Keratinocyte (primary cell): ENCODE measurements around the gene LRIG1. TPM values are rescaled to one million over a fixed set of nuclear protein-coding genes. Genes with fewer than 3 reads are reported as not detected.
A peak's percentile ranks its signal among the peaks of the same experiment; 100 is the strongest.

Experiments
- DNase-seq: peaks from one replicate; pipeline ENCODE4 v3.0.0-alpha.2; 2011; ENCODE audit warnings: low read depth, missing footprints, low spot score
- FAIRE-seq: peaks from 2 replicates; lab custom pipeline; 2011; peaks lifted over from hg19 to GRCh38; lab: Jason Lieb, UNC
- H2AFZ ChIP-seq: 2 replicates; pipeline ENCODE4 v1.6.0; 2012; ENCODE audit warnings: low read length, control low read depth, inconsistent platforms; ENCODE audit not compliant: control insufficient read depth
- H3K27ac ChIP-seq: 2 replicates; pipeline ENCODE4 v1.5.1; 2011; ENCODE audit warnings: low read length; ENCODE audit not compliant: control insufficient read depth, insufficient read depth
- H3K27me3 ChIP-seq: 3 replicates; pipeline ENCODE4 v1.6.0; 2011; ENCODE audit warnings: low read length; ENCODE audit not compliant: control insufficient read depth, insufficient read depth; ENCODE audit errors: extremely low read depth
- H3K36me3 ChIP-seq, 2 experiments: 2 replicates in 1 of 2; 3 replicates in 1 of 2; pipeline ENCODE4 v1.5.1; 2011; ENCODE audit warnings: low read length in 2 of 2, mild to moderate bottlenecking in 1 of 2; ENCODE audit not compliant: control insufficient read depth in 2 of 2, insufficient read depth in 2 of 2; ENCODE audit errors: extremely low read depth in 1 of 2
- H3K4me1 ChIP-seq: 3 replicates; pipeline ENCODE4 v1.5.1; 2011; ENCODE audit warnings: low read length; ENCODE audit not compliant: control insufficient read depth, insufficient read depth; ENCODE audit errors: extremely low read depth
- H3K4me2 ChIP-seq: 3 replicates; pipeline ENCODE4 v1.6.0; 2011; ENCODE audit warnings: low read depth, low read length; ENCODE audit not compliant: control insufficient read depth, insufficient read depth; ENCODE audit errors: extremely low read depth
- H3K4me3 ChIP-seq, 3 experiments: fragments of 200-600 bp in 1 of 3; sonication (generic) in 1 of 3; 2 replicates in 2 of 3; 3 replicates in 1 of 3; pipeline ENCODE4 v1.5.1; 2011 to 2016; ENCODE audit warnings: low read length in 3 of 3, mild to moderate bottlenecking in 3 of 3, control low read depth in 2 of 3, inconsistent platforms in 1 of 3, low read depth in 1 of 3, mixed read lengths in 1 of 3, mixed run types in 1 of 3, moderate library complexity in 1 of 3; ENCODE audit not compliant: control insufficient read depth in 2 of 3, insufficient read depth in 2 of 3; ENCODE audit errors: extremely low read depth in 1 of 3
- H3K79me2 ChIP-seq: 2 replicates; pipeline ENCODE4 v1.6.0; 2012; ENCODE audit warnings: low read length; ENCODE audit not compliant: control insufficient read depth, insufficient read depth
- H3K9ac ChIP-seq: 3 replicates; pipeline ENCODE4 v1.6.0; 2011; ENCODE audit warnings: low read length; ENCODE audit not compliant: control insufficient read depth, insufficient read depth; ENCODE audit errors: extremely low read depth
- H3K9me1 ChIP-seq: 3 replicates; pipeline ENCODE4 v1.6.0; 2011; ENCODE audit warnings: low read length; ENCODE audit not compliant: control insufficient read depth, insufficient read depth; ENCODE audit errors: extremely low read depth
- H3K9me3 ChIP-seq: 2 replicates; pipeline ENCODE4 v1.5.1; 2012; ENCODE audit warnings: low read depth, low read length; ENCODE audit not compliant: control insufficient read depth
- H4K20me1 ChIP-seq: 3 replicates; pipeline ENCODE4 v1.6.0; 2011; ENCODE audit warnings: low read length; ENCODE audit not compliant: control insufficient read depth, insufficient read depth; ENCODE audit errors: extremely low read depth
- EZH2 ChIP-seq: IDR thresholded peaks from one replicate; pipeline ENCODE4 v1.6.1; 2012; ENCODE audit warnings: inconsistent platforms, mild to moderate bottlenecking, low read length, moderate library complexity
- dilution Hi-C: fragments of 300-500 bp; cut with MboI; formaldehyde crosslinking; loops from one replicate; pipeline ENCODE4 v1.7.0; 2020; ENCODE audit warnings: low sequenced_read_pairs; ENCODE audit not compliant: extremely low pct_ligation_motif_present
- polyA plus RNA-seq, 5 experiments: library from polyadenylated mRNA; depleted of rRNA in 3 of 5; stranded (reverse) in 3 of 5; stranded (forward) in 1 of 5; unstranded in 1 of 5; fragments of >200 nt; gene quantifications; 1 replicate in 1 of 5; 2 replicates in 3 of 5; 3 replicates in 1 of 5; pipeline versions ENCODE4 v1.2.1 to v1.2.3, GENCODE V29; 2011 to 2012; ENCODE audit warnings: missing spikeins in 2 of 5, low read depth in 1 of 5, low replicate concordance in 1 of 5
- TF ChIP-seq, protein P1 (sequence below), 3 experiments: IDR thresholded peaks in 1 of 3; conservative IDR thresholded peaks in 1 of 3; optimal IDR thresholded peaks in 1 of 3; 2 replicates in 2 of 3; 3 replicates in 1 of 3; pipeline versions ENCODE3 to v1.5.1; 2011; ENCODE audit warnings: low read length in 3 of 3, mild to moderate bottlenecking in 3 of 3, moderate library complexity in 2 of 3, control low read depth in 1 of 3, inconsistent platforms in 1 of 3; ENCODE audit not compliant: insufficient read depth in 2 of 3; ENCODE audit errors: extremely low read depth in 1 of 3

Gene LRIG1
- polyA plus RNA-seq, 1 donor (not counting 4 experiments of a cell fraction or from before 2014, with no cell fraction given) = 17.2 TPM

- no peak for TF ChIP-seq EZH2
- TF ChIP-seq, protein P1, sequence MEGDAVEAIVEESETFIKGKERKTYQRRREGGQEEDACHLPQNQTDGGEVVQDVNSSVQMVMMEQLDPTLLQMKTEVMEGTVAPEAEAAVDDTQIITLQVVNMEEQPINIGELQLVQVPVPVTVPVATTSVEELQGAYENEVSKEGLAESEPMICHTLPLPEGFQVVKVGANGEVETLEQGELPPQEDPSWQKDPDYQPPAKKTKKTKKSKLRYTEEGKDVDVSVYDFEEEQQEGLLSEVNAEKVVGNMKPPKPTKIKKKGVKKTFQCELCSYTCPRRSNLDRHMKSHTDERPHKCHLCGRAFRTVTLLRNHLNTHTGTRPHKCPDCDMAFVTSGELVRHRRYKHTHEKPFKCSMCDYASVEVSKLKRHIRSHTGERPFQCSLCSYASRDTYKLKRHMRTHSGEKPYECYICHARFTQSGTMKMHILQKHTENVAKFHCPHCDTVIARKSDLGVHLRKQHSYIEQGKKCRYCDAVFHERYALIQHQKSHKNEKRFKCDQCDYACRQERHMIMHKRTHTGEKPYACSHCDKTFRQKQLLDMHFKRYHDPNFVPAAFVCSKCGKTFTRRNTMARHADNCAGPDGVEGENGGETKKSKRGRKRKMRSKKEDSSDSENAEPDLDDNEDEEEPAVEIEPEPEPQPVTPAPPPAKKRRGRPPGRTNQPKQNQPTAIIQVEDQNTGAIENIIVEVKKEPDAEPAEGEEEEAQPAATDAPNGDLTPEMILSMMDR (optimal IDR thresholded peaks at IDR 0.05 in 1 of 3, IDR thresholded peaks at IDR 0.05 in 1 of 3, conservative IDR thresholded peaks at IDR 0.05 in 1 of 3; ENCODE audit: extremely low read depth in 1 of 3, insufficient read depth in 2 of 3, low read length in 3 of 3) = peak; percentile 53 to 66 (median 57)
- Histone ChIP-seq H3K4me3 (no peak overlapping the region), H3K9me1 (no peaks in the 10 kb centered on the region), H3K36me3 (peaks cover 16 to 34% of the 10 kb centered on the region in 2 experiments), H3K9me3 (no peaks in the 10 kb centered on the region), H3K4me1 (no peaks in the 10 kb centered on the region), H4K20me1 (no peaks in the 10 kb centered on the region), H3K27ac (no peak overlapping the region), H2AFZ (no peak overlapping the region), H3K4me2 (no peak overlapping the region), H3K79me2 (no peaks in the 10 kb centered on the region), H3K27me3 (no peaks in the 10 kb centered on the region), H3K9ac (no peak overlapping the region)
- dilution Hi-C loops = no loop called here
- DNase-seq (no peak), FAIRE-seq (no peak)
Observed at GRCh38 chr3:66378256-66378655, 122.6 kb downstream of the LRIG1 start.

- Histone ChIP-seq H3K36me3 (peaks cover 12 to 34% of the 10 kb centered on the region in 2 experiments), H3K9me1 (no peaks in the 10 kb centered on the region), H3K27me3 (no peaks in the 10 kb centered on the region), H3K9ac (no peak overlapping the region), H2AFZ (no peak overlapping the region), H3K4me2 (no peak overlapping the region), H3K79me2 (no peaks in the 10 kb centered on the region), H4K20me1 (no peaks in the 10 kb centered on the region), H3K4me1 (no peaks in the 10 kb centered on the region), H3K27ac (no peak overlapping the region), H3K4me3 (no peak overlapping the region), H3K9me3 (no peaks in the 10 kb centered on the region)
- dilution Hi-C loops = no loop called here
- FAIRE-seq (no peak), DNase-seq (no peak)
- TF ChIP-seq, protein P1 (optimal IDR thresholded peaks at IDR 0.05 in 1 of 3, IDR thresholded peaks at IDR 0.05 in 1 of 3, conservative IDR thresholded peaks at IDR 0.05 in 1 of 3; ENCODE audit: extremely low read depth in 1 of 3, insufficient read depth in 2 of 3, low read length in 3 of 3) = no peak
- TF ChIP-seq EZH2 = no peak
Observed at GRCh38 chr3:66377800-66378199, 123.0 kb downstream of the LRIG1 start.
